ENCODE measurements around the gene PNRC1.
"Not testable (repeated sequence)": the region's sequence is repeated elsewhere in the genome, so short reads cannot be mapped to it uniquely, and the experiment has no call there.

The PNRC1 gene

GRCh38 chr6:89058627-89059026 lies 21.9 kb upstream of the PNRC1 start:
- DNase-seq (ENCODE audit: low read depth in 1 of 2, low spot score in 1 of 2): no peak

DNA sequence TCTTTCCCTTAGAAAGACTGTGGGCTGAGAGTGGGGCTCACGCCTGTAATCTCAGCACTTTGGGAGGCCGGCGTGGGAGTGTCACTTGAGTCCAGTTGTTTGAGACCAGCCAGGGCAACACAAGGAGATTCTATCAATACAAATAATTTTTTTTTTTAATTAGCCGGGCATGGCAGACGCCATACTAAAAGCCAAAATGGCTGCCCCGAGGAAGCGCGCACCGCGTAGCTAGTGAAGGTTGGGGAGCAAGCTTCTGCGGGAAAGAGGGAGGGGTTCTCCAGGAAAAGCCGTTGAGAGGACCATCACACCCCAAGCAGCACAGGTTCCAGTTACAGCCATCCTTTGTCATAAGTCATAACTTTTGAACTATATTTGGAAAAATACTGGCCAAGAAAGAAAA lies 21.3 kb upstream of the PNRC1 start:
- DNase-seq (ENCODE audit: low read depth in 1 of 2, low spot score in 1 of 2): no peak

DNA sequence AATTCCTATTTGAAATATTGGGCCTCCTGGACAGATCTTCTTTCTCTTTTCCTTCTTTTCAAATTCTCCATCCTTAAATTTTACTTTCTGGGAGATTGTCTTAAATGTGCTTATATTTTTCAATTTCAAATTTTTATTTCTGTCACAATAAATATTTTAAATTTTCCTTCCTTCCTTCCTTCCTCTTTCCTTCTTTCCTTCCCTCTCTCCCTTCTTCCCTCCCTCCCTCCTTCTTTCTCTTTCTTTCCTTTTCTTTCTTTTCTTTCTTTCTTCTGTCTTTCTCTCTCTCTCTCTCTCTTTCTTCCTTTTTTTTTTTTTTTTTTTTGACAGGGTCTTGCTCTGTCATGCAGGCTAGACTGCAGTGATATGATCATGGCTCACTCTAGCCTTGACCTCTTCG lies 16.7 kb upstream of the PNRC1 start:
- DNase-seq (ENCODE audit: low read depth in 1 of 2, low spot score in 1 of 2): no peak

GRCh38 chr6:89064931-89065330 lies 15.6 kb upstream of the PNRC1 start:
- not testable (repeated sequence) for DNase-seq (ENCODE audit: low read depth in 1 of 2, low spot score in 1 of 2)

DNA sequence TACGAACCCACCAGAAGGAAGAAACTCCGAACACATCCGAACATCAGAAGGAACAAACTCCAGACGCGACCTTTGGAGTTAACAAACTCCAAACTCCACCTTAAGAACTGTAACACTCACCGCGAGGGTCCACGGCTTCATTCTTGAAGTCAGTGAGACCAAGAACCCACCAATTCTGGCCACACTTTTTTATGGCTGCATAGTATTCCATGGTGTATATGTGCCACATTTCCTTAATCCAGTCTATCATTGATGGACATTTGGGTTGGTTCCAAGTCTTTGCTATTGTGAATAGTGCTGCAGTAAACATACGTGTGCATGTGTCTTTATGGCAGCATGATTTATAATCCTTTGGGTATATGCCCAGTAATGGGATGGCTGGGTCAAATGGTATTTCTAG lies 14.4 kb upstream of the PNRC1 start:
- DNase-seq (ENCODE audit: low read depth in 1 of 2, low spot score in 1 of 2): not testable (repeated sequence)

DNA sequence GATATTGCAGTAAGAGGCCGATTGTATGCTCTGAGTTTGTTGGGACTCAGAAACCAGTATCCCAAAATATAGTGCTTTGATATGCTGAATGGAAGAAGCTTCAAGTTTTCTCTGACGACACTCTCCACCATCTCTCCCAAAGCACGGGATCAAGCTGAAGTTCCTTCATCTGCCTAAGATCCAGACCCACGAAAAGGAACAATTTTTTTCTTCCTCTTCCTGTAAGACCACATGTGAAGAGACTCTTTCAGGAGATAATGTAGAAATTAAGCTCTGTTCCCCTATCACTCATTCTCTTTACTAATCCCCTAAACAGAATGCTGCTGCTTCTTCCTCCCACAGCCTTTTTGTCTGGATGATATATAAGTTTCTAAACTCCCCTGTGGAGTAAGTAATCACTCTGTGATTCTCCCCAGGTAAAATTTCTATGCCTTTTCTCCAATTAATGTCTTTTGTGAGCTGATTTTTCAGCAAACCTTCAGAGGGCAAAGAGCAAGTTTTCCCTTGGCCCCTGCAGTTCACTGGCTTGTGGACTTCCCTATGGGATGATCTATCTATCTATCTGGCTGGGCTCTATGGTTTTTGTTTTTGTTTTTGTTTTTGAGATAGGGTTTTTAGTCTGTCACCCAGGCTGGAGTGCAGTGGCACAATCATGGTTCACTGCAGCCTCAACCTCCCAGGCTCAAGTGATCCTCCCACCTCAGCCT lies 13.5 kb upstream of the PNRC1 start:
- no peak for DNase-seq (ENCODE audit: low read depth in 1 of 2, low spot score in 1 of 2)

DNA sequence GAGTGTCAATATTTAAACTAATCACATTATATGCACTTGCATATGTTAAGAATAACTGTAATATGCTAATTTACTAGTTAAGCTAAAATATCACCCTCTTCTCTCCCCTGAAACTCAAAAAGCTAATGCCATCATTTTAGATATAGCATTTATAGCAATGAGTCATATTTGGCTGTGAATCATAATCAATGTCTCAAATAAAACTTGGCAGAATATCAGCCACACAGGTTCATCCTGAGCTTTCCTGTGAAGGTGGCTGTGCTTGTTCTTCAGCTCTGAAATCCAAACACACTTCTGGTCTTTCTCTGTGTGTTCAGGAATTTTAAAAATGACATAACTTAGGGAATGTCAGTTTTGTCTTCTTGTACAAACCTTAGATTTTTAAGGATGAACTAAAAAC lies 12.8 kb upstream of the PNRC1 start:
- DNase-seq (ENCODE audit: low read depth in 1 of 2, low spot score in 1 of 2): no peak

GRCh38 chr6:89068695-89069094 lies 11.9 kb upstream of the PNRC1 start:
- DNase-seq (ENCODE audit: low read depth in 1 of 2, low spot score in 1 of 2): no peak

- DNase-seq (ENCODE audit: low read depth in 1 of 2, low spot score in 1 of 2): no peak
Observed at GRCh38 chr6:89069536-89070163, 10.9 kb upstream of the PNRC1 start.

- no peak for DNase-seq (ENCODE audit: low read depth in 1 of 2, low spot score in 1 of 2)
Observed at GRCh38 chr6:89071036-89071435, 9.5 kb upstream of the PNRC1 start.

DNA sequence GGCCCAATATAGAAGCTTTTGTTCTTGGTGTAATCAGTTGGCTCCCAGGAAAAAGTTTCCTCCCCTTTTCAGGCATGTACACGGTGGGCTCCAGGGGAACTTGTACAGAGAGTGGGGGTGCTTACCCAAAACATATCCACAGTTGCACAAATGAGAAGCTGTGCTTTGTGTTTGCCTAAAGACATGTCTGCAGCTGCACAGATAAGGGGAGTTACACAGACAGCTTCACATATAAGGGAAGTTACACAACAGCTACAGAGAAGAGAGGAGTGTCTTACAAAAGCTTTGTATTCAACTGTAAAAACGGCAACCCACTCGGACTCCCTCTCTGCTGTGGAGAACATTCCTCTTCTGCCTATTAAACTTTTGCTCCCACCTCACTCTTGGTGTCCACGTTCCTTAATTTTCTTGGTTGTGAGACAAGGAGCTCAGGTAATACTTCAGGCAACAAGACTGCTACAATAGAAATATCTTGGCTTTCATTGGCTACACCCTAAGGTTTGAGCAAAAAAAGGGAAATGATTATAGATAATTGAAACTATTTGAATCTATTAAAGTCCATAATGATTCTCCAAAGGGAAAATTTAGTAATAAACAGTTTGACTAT lies 7.4 kb upstream of the PNRC1 start:
- DNase-seq (ENCODE audit: low read depth in 1 of 2, low spot score in 1 of 2): no peak

DNA sequence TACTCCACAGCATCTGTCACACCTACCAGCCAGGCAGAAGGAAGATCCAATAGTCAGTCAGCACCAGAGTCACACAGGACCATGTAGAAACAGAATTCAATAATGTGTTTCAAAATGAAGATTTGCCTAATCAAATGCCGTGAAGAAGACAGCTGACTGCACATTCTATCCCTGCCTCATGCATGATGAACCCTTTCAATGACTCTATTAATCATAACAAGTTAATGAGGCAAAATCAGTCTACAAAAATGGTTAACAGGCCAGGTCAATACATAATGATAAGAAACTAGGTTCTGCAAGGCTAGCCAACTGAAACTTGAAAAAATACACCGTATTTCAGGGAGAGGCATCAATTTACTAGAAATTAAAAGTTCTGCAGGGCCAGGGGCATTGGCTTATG lies 6.7 kb upstream of the PNRC1 start:
- DNase-seq (ENCODE audit: low read depth in 1 of 2, low spot score in 1 of 2): no peak

DNA sequence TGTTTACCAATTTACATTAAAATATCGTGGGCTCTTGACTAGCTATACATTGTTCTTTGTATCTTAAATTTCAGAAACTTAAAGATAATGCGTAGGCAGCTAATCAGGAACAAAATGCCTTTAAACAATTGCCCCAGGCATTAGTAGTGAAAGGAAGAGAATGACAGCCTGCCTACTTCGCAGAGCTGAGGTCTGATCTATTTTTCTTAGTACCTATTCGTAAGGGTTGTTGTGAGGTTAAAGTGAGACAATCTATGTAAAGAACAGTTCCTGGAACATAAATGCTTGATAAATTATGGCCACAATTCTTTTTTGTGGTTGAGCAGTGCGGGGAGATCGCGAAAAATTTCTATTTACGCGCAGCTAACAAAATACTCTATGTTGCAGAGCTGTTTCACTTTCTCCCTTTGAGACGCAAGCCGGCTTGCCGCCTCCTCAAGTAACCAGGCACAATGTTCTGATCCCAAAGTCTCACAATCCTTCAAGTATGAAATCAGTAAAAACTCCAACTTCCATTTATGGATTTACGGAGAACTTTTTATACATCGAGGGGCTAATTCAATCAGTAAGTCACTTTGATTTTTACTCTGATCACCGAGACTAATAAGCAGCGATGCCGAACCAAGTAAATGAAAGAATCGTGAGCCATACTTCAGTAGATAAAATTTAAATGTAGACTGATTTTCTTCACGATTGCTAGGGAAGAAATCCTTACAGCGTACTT lies 878 bp upstream of the PNRC1 start:
- peak in 1 of 2 donors; percentile 14 for DNase-seq (ENCODE audit: low read depth in 1 of 2, low spot score in 1 of 2)

GRCh38 chr6:89081129-89081422 lies 525 bp downstream of the PNRC1 start:
- DNase-seq (ENCODE audit: low read depth in 1 of 2, low spot score in 1 of 2): no peak

DNA sequence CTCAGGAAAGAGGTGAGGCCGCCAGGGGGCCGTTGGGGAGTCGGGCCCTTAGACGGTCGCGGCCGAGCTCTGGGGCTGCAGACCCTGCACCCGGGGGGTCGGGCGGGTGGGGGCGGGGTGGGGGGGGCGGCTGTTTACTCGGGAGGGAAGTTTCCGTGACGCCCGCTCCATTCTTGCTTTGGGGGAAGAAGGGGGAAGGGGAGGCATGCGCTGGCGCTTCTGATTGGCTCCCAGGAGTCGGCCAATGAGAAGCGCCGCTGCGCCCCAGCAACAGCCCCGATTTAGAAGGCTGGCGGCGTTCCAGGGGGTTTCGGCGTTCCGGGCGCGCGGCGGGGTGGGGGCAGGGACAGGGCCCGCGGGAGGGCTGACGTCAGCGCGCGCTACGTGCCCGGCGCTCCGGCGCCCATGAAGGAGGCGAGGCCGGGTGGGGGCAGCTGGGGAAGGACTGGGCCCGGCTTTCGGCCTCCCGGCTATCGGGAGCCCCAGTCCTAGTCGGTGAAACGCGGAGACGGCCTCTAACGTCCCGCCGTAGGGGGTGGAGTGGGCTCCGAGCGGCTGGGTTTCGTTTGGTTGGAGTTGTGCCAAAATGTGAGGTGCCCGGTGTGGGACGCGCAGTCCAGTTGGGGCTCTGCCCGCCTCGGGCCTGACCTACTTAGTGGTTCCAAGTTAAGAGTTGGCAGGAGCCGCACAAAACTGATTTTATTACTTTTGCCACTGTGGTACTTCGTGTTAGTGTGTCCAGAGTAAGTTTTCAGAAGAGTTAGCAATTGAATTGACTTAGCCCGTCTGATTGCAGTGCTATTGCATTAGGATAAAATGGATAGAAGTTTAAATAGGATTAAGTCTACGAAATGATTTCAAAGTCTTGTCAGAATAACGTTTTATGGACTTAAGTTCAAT lies 1.1 kb downstream of the PNRC1 start:
- peak; percentile 98 to 99 for DNase-seq (ENCODE audit: low read depth in 1 of 2, low spot score in 1 of 2)

GRCh38 chr6:89082486-89082891 lies 1.9 kb downstream of the PNRC1 start:
- DNase-seq (ENCODE audit: low read depth in 1 of 2, low spot score in 1 of 2): no peak

GRCh38 chr6:89084542-89084941 lies 4.0 kb downstream of the PNRC1 start:
- DNase-seq (ENCODE audit: low read depth in 1 of 2, low spot score in 1 of 2): no peak

- no peak for DNase-seq (ENCODE audit: low read depth in 1 of 2, low spot score in 1 of 2)
Observed at GRCh38 chr6:89084954-89085353, 4.4 kb downstream of the PNRC1 start.

DNA sequence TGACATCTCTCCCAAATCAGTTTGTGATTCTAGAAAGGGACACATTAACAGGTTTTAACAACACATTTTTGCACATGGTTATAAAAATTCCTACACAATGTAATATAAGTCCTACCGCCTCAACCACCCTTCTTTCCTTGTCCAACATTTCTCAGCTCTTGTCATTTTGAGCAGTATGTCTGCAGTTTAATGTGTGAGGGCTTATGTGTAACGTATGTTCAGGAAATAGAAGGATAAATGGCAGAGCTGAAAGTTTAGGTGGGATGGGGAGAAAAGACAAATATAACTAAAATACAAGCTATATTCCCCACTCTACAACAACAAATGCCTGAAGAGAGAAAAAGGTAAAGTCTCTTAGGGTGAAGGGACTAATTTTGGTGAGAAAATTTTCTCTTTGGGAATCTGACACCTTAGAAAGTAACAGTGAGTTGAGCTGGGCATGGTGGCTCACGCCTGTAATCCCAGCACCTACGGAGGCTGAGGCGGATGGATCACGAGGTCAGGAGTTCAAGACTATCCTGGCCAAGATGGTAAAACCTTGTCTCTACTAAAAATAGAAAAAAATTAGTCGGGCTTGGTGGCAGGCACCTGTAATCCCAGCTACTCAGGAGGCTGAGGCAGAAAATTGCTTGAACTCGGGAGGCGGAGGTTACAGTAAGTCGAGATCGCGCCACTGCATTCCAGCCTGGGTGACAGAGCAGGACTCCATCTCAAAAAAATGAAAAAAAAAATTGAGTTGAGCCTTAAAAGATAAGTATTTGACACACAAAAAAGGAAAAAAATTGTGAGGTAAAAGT lies 5.1 kb downstream of the PNRC1 start:
- no peak for DNase-seq (ENCODE audit: low read depth in 1 of 2, low spot score in 1 of 2)

- no peak for DNase-seq (ENCODE audit: low read depth in 1 of 2, low spot score in 1 of 2)
Observed at GRCh38 chr6:89087881-89088280, 7.3 kb downstream of the PNRC1 start.

All from stimulated activated CD4-positive, alpha-beta T cell treated with anti-CD3 and anti-CD28 coated beads, Interleukin-15, amount 100 ng/mL, for 1 hour (primary cell).